Osteoblast (primary cell): ENCODE data around the gene SLC2A2. TPM values are rescaled to one million over a fixed set of nuclear protein-coding genes. Genes with fewer than 3 reads are reported as not detected.
A peak's percentile ranks its signal among the peaks of the same experiment; 100 is the strongest.

Experiments used
- DNase-seq: peaks from one replicate; pipeline ENCODE4 v3.0.0; 2011; ENCODE audit warnings: low spot score, mixed read lengths; ENCODE audit not compliant: insufficient read length; ENCODE audit errors: missing footprints
- H2AFZ ChIP-seq: 2 replicates; pipeline ENCODE4 v1.6.0; 2011; ENCODE audit warnings: mild to moderate bottlenecking, low read length
- H3K27ac ChIP-seq: 2 replicates; pipeline ENCODE4 v1.5.1; 2011; ENCODE audit warnings: mild to moderate bottlenecking, low read depth, low read length, moderate library complexity
- H3K27me3 ChIP-seq: 2 replicates; pipeline ENCODE4 v1.6.0; 2012; ENCODE audit warnings: mild to moderate bottlenecking, control low read depth, inconsistent platforms, low read length, moderate library complexity; ENCODE audit not compliant: insufficient read depth
- H3K36me3 ChIP-seq: 2 replicates; pipeline ENCODE4 v1.5.1; 2011; ENCODE audit warnings: mild to moderate bottlenecking, low read length, control low read depth, moderate library complexity; ENCODE audit not compliant: insufficient read depth
- H3K4me1 ChIP-seq: 2 replicates; pipeline ENCODE4 v1.5.1; 2011; ENCODE audit warnings: mild to moderate bottlenecking, low read length, control low read depth, moderate library complexity; ENCODE audit not compliant: insufficient read depth
- H3K4me2 ChIP-seq: 2 replicates; pipeline ENCODE4 v1.6.0; 2011; ENCODE audit warnings: mild to moderate bottlenecking, low read length; ENCODE audit not compliant: insufficient read depth
- H3K4me3 ChIP-seq: fragments of 200-600 bp; sonication (generic); 3 replicates; pipeline ENCODE4 v1.5.1; 2012; ENCODE audit warnings: mild to moderate bottlenecking, low read length, inconsistent platforms; ENCODE audit not compliant: insufficient read depth
- H3K79me2 ChIP-seq: 2 replicates; pipeline ENCODE4 v1.6.0; 2012; ENCODE audit warnings: mild to moderate bottlenecking, low read length, control low read depth, inconsistent platforms; ENCODE audit not compliant: insufficient read depth
- H3K9me3 ChIP-seq: 2 replicates; pipeline ENCODE4 v1.5.1; 2011; ENCODE audit warnings: low read depth, low read length, control low read depth
- H4K20me1 ChIP-seq: 2 replicates; pipeline ENCODE4 v1.6.0; 2012; ENCODE audit warnings: mild to moderate bottlenecking, low read length, control low read depth; ENCODE audit not compliant: insufficient read depth
- CTCF ChIP-seq: IDR thresholded peaks from 2 replicates; pipeline ENCODE4 v1.5.1; 2011; ENCODE audit warnings: mild to moderate bottlenecking, low read depth, low read length, moderate library complexity; ENCODE audit errors: extremely low read depth
- total RNA-seq: library from RNA; depleted of rRNA; stranded (reverse); fragments of >200 nt; gene quantifications from 2 replicates; pipeline ENCODE4 v1.2.3, GENCODE V29; 2012

SLC2A2 gene
- total RNA-seq, 1 donor, result not detected

- no peak for DNase-seq
- Histone ChIP-seq H2AFZ (no peak overlapping the region), H3K27me3 (no peaks in the 10 kb centered on the region)
These were observed 11.8 kb upstream of the SLC2A2 start for GRCh38 chr3:171038342-171038741.

GRCh38 chr3:171028779-171029232 is 2.3 kb upstream of the SLC2A2 start:
- Histone ChIP-seq H2AFZ (peak overlapping the region; percentile 73), H3K4me3 (peak overlapping the region; percentile 65), H3K36me3 (no peaks in the 10 kb centered on the region), H3K4me1 (peaks cover 25% of the 10 kb centered on the region), H3K4me2 (peak overlapping the region; percentile 92), H4K20me1 (no peaks in the 10 kb centered on the region), H3K79me2 (no peaks in the 10 kb centered on the region), H3K9me3 (no peaks in the 10 kb centered on the region), H3K27ac (peak overlapping the region; percentile 95), H3K27me3 (no peaks in the 10 kb centered on the region)
- TF ChIP-seq CTCF, result no peak
- DNase-seq, result peak; percentile 80

More at GRCh38 chr3:171038342-171038741, 11.8 kb upstream of the SLC2A2 start:
- H3K4me3 ChIP-seq, result no peak overlapping the region
- no peaks in the 10 kb centered on the region for H3K4me1 ChIP-seq
- H3K9me3 ChIP-seq, result no peaks in the 10 kb centered on the region
- no peaks in the 10 kb centered on the region for H4K20me1 ChIP-seq
- no peak overlapping the region for H3K27ac ChIP-seq
- no peaks in the 10 kb centered on the region for H3K79me2 ChIP-seq
- no peak for TF ChIP-seq CTCF
- no peak overlapping the region for H3K4me2 ChIP-seq
- no peaks in the 10 kb centered on the region for H3K36me3 ChIP-seq

GRCh38 chr3:171028025-171028778 is 1.7 kb upstream of the SLC2A2 start:
- H4K20me1 ChIP-seq, result no peaks in the 10 kb centered on the region
- peak overlapping the region; percentile 95 for H3K27ac ChIP-seq
- no peaks in the 10 kb centered on the region for H3K79me2 ChIP-seq
- no peak for TF ChIP-seq CTCF
- H3K36me3 ChIP-seq, result no peaks in the 10 kb centered on the region
- no peaks in the 10 kb centered on the region for H3K9me3 ChIP-seq
- H2AFZ ChIP-seq, result peak overlapping the region; percentile 73
- peak overlapping the region; percentile 92 for H3K4me2 ChIP-seq
- peaks cover 25% of the 10 kb centered on the region for H3K4me1 ChIP-seq
- DNase-seq, result peak; percentile 86
- no peaks in the 10 kb centered on the region for H3K27me3 ChIP-seq
- H3K4me3 ChIP-seq, result peak overlapping the region; percentile 65

DNA sequence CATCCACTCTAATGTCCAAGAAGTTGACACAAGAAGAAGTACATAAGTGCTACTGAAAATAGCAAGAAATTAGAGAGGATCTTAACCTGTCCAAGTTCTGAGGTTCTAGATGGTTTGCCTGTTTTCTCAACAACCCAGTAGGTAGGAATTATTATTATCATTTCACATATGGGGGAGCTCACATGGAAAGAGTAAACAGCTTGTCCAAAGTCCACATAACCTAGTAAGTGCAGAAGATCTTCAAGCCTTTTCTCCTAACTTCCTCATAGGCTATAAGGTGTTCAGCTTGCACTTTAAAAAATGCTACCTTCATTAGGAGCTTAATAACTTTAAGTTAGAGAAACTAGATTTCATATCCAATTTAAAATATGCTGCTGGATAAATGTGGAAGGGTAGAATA is 3.0 kb downstream of the SLC2A2 start:
- no peak for TF ChIP-seq CTCF
- H3K4me3 ChIP-seq, result no peak overlapping the region
- peaks cover 10% of the 10 kb centered on the region for H3K4me1 ChIP-seq
- H3K27me3 ChIP-seq, result no peaks in the 10 kb centered on the region
- no peaks in the 10 kb centered on the region for H3K36me3 ChIP-seq
- no peak for DNase-seq
- no peaks in the 10 kb centered on the region for H3K9me3 ChIP-seq
- no peak overlapping the region for H3K4me2 ChIP-seq
- no peak overlapping the region for H3K27ac ChIP-seq
- H2AFZ ChIP-seq, result no peak overlapping the region
- no peaks in the 10 kb centered on the region for H4K20me1 ChIP-seq
- no peaks in the 10 kb centered on the region for H3K79me2 ChIP-seq
